GM19238 (cell line): ENCODE data around the gene MTCL1.

Experiments
- DNase-seq: peaks from one replicate; pipeline ENCODE4 v3.0.0; 2011; ENCODE audit warnings: low spot score; ENCODE audit not compliant: insufficient read length

The MTCL1 gene

GRCh38 chr18:8857806-8858205, 152.4 kb downstream of the MTCL1 start:
- no peak for DNase-seq

- no peak for DNase-seq
Measured at GRCh38 chr18:8858888-8859511, 153.6 kb downstream of the MTCL1 start.

- DNase-seq, result no peak
Measured at GRCh38 chr18:8860845-8861642, 155.7 kb downstream of the MTCL1 start.

GRCh38 chr18:8863427-8863826, 158.1 kb downstream of the MTCL1 start:
- DNase-seq, result no peak

- DNase-seq, result no peak
Measured at GRCh38 chr18:8865934-8866333, 160.6 kb downstream of the MTCL1 start.

GRCh38 chr18:8866679-8867078, 161.3 kb downstream of the MTCL1 start:
- DNase-seq, result no peak

GRCh38 chr18:8868276-8868675, 162.9 kb downstream of the MTCL1 start:
- no peak for DNase-seq

- no peak for DNase-seq
Measured at GRCh38 chr18:8868779-8869415, 163.5 kb downstream of the MTCL1 start.

- no peak for DNase-seq
Measured at GRCh38 chr18:8869696-8870095, 164.3 kb downstream of the MTCL1 start.

GRCh38 chr18:8870528-8870927, 165.2 kb downstream of the MTCL1 start:
- no peak for DNase-seq

GRCh38 chr18:8871489-8871888, 166.1 kb downstream of the MTCL1 start:
- DNase-seq, result no peak

- no peak for DNase-seq
Measured at GRCh38 chr18:8874872-8875271, 169.5 kb downstream of the MTCL1 start.

GRCh38 chr18:8876887-8877286, 171.5 kb downstream of the MTCL1 start:
- no peak for DNase-seq

GRCh38 chr18:8881103-8881502, 175.7 kb downstream of the MTCL1 start:
- DNase-seq, result no peak
